HG03108 (cell line): ENCODE results near the gene FYCO1.

Experiments used
- ATAC-seq: cut with Tn5 transposase; IDR thresholded peaks from one replicate; pipeline ENCODE4 v1.9.1; 2021; ENCODE audit warnings: moderate library complexity; ENCODE audit not compliant: unreplicated experiment

FYCO1 gene

DNA sequence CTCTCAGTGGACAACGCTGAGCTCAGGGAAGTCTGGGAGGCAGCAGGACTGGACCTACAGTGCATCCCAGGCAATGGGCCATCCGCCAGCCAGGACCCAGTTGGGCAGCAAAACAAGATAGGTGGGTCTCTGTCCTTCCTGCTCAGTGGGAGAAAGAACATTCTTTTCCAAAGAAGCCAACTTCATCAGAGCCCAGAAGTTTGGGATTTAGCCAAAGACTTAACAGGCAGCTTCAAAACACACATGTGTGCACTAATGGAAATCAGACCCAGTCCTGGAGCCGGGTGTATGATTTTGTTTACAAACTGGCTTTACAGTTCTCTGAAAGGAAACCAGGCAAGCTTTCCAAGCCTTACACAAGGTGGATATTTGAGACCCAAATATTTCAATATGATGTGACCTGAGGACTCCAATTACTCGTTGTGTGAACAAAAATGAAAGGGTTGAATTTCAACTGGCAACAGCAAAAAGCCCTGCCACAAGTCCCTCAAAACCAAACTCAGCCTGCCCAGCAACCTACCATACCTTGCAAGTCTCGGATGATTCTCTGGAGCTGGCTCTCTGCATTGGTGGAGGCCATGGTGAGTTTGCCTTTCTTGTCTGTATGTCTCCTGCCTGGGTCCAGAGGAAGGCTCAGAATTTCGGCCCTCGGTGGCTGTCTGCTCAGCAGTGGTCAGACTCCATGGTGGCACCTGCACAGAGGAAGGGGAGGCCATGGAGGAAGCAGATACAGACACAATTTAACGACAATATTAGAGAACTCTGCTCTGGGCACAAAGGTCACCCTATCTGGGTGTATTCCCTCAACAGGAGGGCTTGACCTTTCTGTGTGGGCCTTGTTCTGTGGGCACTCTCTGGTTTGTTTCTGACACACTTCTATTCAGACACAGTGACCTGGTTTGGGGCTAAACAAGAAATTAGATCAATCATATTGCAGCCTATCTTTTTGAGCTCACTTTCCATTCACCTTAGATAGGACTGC lies 11.0 kb downstream of the FYCO1 start:
- ATAC-seq: no peak

- no peak for ATAC-seq
Observed at GRCh38 chr3:45983770-45984169, 11.9 kb downstream of the FYCO1 start.

- ATAC-seq: no peak
Observed at GRCh38 chr3:45981346-45982074, 14.1 kb downstream of the FYCO1 start.

DNA sequence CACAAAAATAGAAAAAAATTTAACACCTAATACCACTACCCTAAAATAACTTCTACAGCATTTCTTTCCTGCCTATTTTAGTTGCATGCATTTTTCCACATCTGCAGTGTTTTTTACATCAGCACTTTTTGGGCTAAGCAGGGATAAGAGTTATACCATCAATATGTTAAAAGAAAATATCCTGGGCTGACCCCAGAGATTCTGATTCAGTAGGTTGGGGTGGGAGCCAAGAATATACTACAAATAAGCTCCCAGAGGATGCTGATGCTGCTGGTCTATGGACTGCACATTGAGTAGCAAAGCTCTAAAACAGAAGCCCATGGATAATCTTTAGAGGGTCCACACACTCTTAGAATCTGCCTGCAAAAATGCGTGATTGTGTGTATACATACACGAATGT lies 14.8 kb downstream of the FYCO1 start:
- ATAC-seq: no peak

- no peak for ATAC-seq
Observed at GRCh38 chr3:45980229-45980813, 15.3 kb downstream of the FYCO1 start.

- no peak for ATAC-seq
Observed at GRCh38 chr3:45979378-45979777, 16.2 kb downstream of the FYCO1 start.

- no peak for ATAC-seq
Observed at GRCh38 chr3:45978006-45978761, 17.4 kb downstream of the FYCO1 start.

GRCh38 chr3:45976191-45977091 lies 19.2 kb downstream of the FYCO1 start:
- ATAC-seq: no peak

DNA sequence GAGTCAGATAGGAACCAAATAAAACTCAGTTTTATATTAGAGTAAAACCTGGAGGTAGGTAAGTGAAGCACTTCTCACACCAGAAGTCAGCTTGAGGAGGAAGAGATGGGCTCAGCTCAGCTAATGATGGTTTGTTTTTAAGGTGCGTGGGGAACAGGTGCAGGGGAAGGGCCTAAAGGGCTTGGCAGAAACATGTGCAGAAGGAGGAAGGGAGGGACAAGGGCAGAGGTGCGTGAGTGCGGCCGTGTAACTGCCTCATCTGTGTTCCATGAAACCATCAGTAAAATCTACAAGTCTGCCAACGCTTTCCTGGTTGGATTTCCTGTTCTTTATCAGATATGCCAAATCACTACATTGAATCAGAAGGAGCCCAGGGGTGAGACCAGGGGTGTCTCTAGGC lies 19.9 kb downstream of the FYCO1 start:
- no peak for ATAC-seq

DNA sequence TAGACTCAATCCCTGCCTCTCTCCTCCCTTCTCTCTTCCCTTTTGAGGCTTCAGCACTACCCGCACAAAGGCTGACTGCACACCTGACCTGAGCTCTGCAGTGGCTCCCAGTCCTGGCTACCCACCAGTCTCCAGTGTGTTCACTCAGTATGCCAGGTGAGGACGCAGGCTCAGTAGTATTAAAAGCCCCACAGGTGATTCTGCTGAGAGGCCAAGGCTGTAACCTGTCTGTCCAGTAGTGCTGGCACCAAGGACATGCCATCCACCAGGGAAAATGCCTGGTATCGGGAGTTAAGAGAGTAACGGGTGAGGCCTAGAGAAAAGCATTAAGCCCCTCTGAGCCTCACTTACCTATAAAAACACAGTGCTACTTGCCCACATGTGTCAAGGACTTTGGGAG lies 20.9 kb downstream of the FYCO1 start:
- ATAC-seq: no peak

DNA sequence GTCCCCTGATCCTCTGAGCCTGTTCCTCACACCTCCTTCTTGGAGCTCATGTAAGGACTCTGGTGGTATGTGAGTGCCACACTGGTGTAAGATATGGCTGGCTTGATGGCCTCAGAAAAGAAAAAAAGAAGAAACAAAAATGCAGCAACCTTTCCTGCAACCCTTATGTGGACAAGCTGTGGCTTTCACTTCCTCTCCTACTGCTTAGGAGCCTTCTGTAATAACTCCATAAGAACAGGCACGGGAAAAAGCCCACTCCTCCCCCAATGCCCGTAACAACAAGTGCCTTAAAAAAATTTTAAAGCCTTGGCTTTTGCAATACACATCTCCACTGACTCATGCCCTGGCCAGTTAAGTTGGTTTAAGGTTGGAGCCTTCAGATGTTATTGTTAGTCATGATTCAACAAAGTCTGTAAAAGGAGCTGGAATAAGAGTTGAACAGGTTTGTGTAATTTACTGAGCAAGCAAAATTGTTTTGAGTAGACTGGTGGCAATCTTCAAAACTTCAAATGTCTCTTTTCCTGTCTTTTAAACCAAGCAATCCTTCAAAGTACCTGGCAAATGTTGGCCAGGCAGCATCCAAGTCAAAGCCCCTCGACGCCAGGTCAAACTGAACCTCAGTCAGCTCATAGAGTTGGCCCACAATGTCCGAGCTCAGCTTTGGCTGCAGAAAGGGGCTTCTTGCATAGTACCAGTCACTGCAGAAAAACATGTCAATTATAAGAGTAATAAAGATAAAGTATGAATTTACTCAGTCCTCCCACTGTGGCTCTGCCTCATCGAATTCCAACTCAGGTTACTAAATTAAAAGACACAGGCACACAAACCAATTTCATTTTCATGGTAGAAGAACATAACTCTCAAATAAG lies 22.9 kb downstream of the FYCO1 start:
- ATAC-seq: no peak

DNA sequence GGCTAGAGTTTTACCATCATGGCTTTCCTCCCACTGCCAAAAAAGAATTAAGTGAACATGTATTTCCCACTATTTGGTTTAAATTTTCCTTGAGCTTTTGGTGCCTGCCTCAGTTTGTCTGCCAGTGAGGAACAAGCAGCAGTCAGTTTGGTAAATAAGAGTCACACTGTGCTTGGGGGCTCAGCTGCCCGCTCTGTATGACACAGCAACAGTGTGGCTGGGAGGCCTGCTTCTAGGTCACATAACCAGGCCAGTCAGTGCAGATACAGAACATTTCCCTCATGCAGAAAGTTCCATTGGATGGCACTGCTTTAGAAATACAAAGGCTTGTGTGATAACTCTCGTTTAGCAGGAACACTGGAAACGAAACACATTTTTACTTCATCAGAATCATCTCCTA lies 25.7 kb downstream of the FYCO1 start:
- ATAC-seq: no peak

DNA sequence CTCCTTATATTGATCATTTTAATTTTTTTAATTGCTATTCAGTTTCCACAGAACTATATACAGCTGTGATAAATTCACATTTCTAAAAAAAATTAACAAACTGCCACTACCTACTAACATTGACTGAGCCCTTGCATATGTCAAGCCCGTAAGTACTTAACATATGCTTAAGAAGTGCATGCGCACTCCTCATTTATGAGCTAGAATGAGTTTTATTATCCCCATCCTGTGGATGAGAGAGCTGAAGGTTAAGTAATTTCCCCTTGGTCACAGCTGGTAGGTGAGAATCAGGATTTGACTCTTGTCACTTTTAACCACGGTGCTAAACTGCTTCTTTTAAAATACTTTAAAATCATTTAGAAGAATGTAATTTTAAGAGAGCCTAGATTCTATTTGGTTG lies 26.5 kb downstream of the FYCO1 start:
- ATAC-seq: no peak

- no peak for ATAC-seq
Observed at GRCh38 chr3:45968706-45969105, 26.9 kb downstream of the FYCO1 start.

DNA sequence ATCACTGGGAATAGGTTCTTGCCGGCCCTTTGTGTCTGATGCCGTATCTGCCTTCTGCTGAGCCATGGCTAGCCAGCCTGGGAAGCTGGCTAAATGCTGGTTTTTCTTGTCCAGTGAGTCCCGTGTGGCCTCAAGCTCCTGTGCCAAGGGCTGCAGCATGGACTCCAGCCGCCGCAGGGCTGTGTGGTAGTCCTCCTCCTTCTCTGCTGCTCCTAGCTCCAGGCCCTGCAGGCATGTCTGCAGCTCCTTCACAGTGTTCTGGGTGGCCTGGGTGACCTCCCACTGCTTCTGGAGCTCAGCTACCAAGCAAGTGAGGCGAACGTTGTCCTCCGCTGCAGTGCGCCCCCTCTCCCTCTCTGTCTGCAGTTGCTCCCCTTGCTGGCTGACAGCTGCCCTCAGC lies 27.5 kb downstream of the FYCO1 start:
- no peak for ATAC-seq

DNA sequence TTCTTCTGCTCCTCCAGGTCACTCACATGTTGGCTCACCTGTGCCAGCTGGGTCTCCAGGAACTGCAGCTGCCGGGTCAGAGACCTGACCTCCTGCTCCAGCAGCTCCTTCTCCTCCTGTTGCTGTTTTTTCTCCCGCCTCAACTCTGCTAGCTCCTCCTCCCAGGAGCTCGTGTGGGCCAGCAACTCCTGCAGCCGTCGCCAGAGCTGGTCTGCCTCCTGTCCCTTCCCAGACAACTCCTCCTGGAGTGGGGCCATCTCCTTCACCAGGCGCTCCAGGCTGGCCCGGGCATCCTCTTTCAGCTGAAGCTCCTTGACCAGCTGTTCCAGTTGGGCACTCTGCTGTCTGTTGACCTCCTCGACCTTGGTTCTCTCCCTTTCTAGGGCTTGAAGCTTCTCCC lies 27.9 kb downstream of the FYCO1 start:
- no peak for ATAC-seq

DNA sequence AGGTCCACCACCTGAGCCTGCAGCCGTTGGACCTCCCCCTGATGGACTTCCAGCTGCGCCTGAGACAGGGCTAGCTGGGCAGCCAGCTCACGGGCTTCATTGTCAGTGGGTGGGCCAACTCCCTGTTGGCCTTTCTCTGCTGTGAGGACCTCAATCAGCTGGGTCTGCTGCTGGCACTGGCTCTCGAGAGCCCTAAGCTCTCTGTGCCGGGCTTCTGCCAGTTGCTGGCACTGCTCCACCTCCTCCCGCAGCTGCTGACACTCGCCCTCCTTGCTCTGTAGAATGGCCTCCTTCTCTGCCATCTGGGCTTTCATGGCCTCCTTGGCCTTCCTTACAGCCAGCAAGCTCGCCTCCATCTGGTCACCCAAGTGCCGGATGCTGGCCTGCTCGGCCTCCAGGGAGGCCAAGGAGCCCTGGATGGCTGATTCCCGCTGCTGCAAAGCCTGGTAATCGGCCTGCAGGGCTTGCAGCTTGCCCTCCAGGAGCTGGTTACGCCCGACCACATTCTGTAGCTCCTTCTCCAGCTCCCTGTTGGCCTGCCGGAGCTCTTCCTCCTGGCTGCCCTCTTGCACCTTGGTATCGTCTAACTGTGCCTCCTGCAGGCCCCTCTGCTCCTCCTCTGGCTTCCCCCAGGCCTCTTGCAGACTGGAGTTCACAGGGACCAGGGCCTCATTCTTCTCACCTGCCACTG lies 28.5 kb downstream of the FYCO1 start:
- ATAC-seq: no peak

DNA sequence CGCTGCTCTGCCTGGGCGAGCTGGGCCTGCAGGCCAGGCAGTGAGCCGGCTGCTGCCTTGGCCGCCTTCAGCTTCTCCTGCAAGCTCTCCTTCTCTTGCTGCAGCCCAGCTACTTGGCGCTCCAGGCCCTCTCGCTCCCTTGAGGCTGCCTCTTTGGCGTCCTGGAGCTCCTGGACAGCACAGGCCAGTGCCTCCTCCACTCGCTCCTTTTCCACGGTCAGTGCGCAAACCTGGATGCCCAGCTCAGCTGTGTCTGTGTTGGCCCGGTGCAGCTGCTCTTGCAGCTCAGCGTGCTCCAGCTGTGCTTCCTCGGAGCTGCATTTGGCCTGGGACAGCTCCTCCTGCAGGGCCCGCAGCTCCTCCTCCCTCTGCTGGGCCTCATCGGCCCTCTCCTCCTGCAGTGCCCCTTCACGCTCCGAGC lies 29.2 kb downstream of the FYCO1 start:
- no peak for ATAC-seq
